ENCODE data around the gene WWC1.

Gene WWC1

GRCh38 chr5:168301593-168302390, 10.3 kb downstream of the WWC1 start:
- H2AFZ ChIP-seq (ENCODE audit: low read length): no peak overlapping the region
- no peaks in the 10 kb centered on the region for H3K27me3 ChIP-seq (replicated peaks; ENCODE audit: insufficient read depth, low read length)
- no peaks in the 10 kb centered on the region for H3K9me2 ChIP-seq (replicated peaks; ENCODE audit: insufficient read depth, low read length)
- H3K4me2 ChIP-seq (ENCODE audit: low read depth, low read length): no peak overlapping the region
- peaks cover 8% of the 10 kb centered on the region; the same call in 1 of the 2 replicates for H3F3A ChIP-seq (ENCODE audit: insufficient read depth, low read length)
- no peaks in the 10 kb centered on the region for H3K36me3 ChIP-seq (replicated peaks; ENCODE audit: insufficient read depth, low read length)
- no peak overlapping the region for H3K4me3 ChIP-seq (ENCODE audit: low read length)
- DNase-seq: no peak
- no peak overlapping the region for H3K27ac ChIP-seq (ENCODE audit: low read length)
- no peak for TF ChIP-seq EZH2phosphoT487 (IDR thresholded peaks at IDR 0.05; ENCODE audit: low read length)
- TF ChIP-seq EZH2 (optimal IDR thresholded peaks at IDR 0.05; ENCODE audit: low read depth, low read length): no peak
- no peak for TF ChIP-seq CTCF (IDR thresholded peaks at IDR 0.05; ENCODE audit: low read length)
- H3K79me2 ChIP-seq (ENCODE audit: low read length): peaks cover 75% of the 10 kb centered on the region
- H4K20me1 ChIP-seq (ENCODE audit: insufficient read depth, low read length): no peaks in the 10 kb centered on the region
- no peaks in the 10 kb centered on the region for H3K9me3 ChIP-seq (replicated peaks; ENCODE audit: insufficient read depth, low read length)
- no peak overlapping the region for H3K9ac ChIP-seq (ENCODE audit: low read length)
- peaks cover 19% of the 10 kb centered on the region for H3K4me1 ChIP-seq (ENCODE audit: low read length)

GRCh38 chr5:168302785-168303184, 11.3 kb downstream of the WWC1 start:
- Histone ChIP-seq H3K4me1 (ENCODE audit: low read length) (peaks cover 20% of the 10 kb centered on the region), H3K27me3 (replicated peaks; ENCODE audit: insufficient read depth, low read length) (no peaks in the 10 kb centered on the region), H3F3A (ENCODE audit: insufficient read depth, low read length) (peaks cover 8% of the 10 kb centered on the region; the same call in 1 of the 2 replicates), H2AFZ (ENCODE audit: low read length) (no peak overlapping the region), H3K4me2 (ENCODE audit: low read depth, low read length) (no peak overlapping the region), H3K4me3 (ENCODE audit: low read length) (no peak overlapping the region), H3K9ac (ENCODE audit: low read length) (no peak overlapping the region), H3K36me3 (replicated peaks; ENCODE audit: insufficient read depth, low read length) (no peaks in the 10 kb centered on the region), H3K9me2 (replicated peaks; ENCODE audit: insufficient read depth, low read length) (no peaks in the 10 kb centered on the region), H3K9me3 (replicated peaks; ENCODE audit: insufficient read depth, low read length) (no peaks in the 10 kb centered on the region), H3K27ac (ENCODE audit: low read length) (no peak overlapping the region), H4K20me1 (ENCODE audit: insufficient read depth, low read length) (no peaks in the 10 kb centered on the region), H3K79me2 (ENCODE audit: low read length) (peaks cover 75% of the 10 kb centered on the region)
- TF ChIP-seq EZH2phosphoT487 (IDR thresholded peaks at IDR 0.05; ENCODE audit: low read length): no peak
- DNase-seq: no peak

GRCh38 chr5:168303393-168304025, 12.1 kb downstream of the WWC1 start:
- Histone ChIP-seq H3K79me2 (ENCODE audit: low read length) (peaks cover 76% of the 10 kb centered on the region), H3K9ac (ENCODE audit: low read length) (no peak overlapping the region), H3K27ac (ENCODE audit: low read length) (no peak overlapping the region), H3K4me1 (ENCODE audit: low read length) (peaks cover 25% of the 10 kb centered on the region), H4K20me1 (ENCODE audit: insufficient read depth, low read length) (no peaks in the 10 kb centered on the region), H3F3A (ENCODE audit: insufficient read depth, low read length) (peaks cover 8% of the 10 kb centered on the region; the same call in 1 of the 2 replicates), H3K36me3 (replicated peaks; ENCODE audit: insufficient read depth, low read length) (no peaks in the 10 kb centered on the region), H3K4me2 (ENCODE audit: low read depth, low read length) (no peak overlapping the region), H3K4me3 (ENCODE audit: low read length) (no peak overlapping the region), H3K9me2 (replicated peaks; ENCODE audit: insufficient read depth, low read length) (no peaks in the 10 kb centered on the region), H3K27me3 (replicated peaks; ENCODE audit: insufficient read depth, low read length) (no peaks in the 10 kb centered on the region), H2AFZ (ENCODE audit: low read length) (no peak overlapping the region), H3K9me3 (replicated peaks; ENCODE audit: insufficient read depth, low read length) (no peaks in the 10 kb centered on the region)
- no peak for TF ChIP-seq CTCF (IDR thresholded peaks at IDR 0.05; ENCODE audit: low read length)
- TF ChIP-seq EZH2 (optimal IDR thresholded peaks at IDR 0.05; ENCODE audit: low read depth, low read length): no peak
- TF ChIP-seq EZH2phosphoT487 (IDR thresholded peaks at IDR 0.05; ENCODE audit: low read length): no peak
- DNase-seq: no peak
